ENCODE measurements around the gene SSH2. TPM values are rescaled to one million over a fixed set of nuclear protein-coding genes. Genes with fewer than 3 reads are reported as not detected.

The SSH2 gene
- total RNA-seq, 2 experiments from 2014 or later, result 32.6 to 36.1 TPM

DNA sequence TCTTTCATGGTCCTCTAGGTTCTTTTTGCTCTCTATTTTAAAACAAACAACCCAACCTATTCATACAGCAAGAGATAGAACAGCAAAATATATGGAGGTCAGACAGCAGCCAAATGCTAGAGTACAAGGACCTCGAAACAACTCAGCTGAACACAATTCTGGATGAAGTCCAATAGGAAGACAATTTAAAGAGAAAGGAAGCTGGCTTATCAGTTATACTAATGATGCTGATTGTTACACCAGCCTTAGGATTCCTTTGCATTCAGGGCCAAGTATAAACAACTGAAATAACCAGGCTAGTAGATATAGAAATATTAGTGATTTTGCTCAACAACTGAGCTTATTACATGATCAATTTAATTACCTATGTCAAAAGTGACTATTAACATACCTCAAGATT lies 2.5 kb downstream of the SSH2 start:
- ChIA-PET CTCF (interaction anchor here (0.7 to 1.6 kb wide), 4 partner anchors 13 to 103 kb away, joined by 3 to 4 read pairs (median 4); no protein-coding TSS in a partner anchor), POLR2A (no interaction called here)
- Mint-ChIP-seq H3K4me3 (no peak overlapping the region), H3K9me3 (ENCODE audit: low read depth) (no peaks in the 10 kb centered on the region), H3K36me3 (ENCODE audit: low read depth) (peaks cover 2% of the 10 kb centered on the region), H3K27me3 (no peaks in the 10 kb centered on the region), H3K4me1 (peaks cover 42% of the 10 kb centered on the region), H3K27ac (no peak overlapping the region)
- DNase-seq, result no peak
- intact Hi-C loops (cut with DNase I, micrococcal nuclease), result no loop called here
- no peak for ATAC-seq

- DNase-seq (no peak), ATAC-seq (no peak)
- Mint-ChIP-seq H3K27me3 (no peaks in the 10 kb centered on the region), H3K27ac (no peak overlapping the region), H3K36me3 (ENCODE audit: low read depth) (peaks cover 2% of the 10 kb centered on the region), H3K4me3 (no peak overlapping the region), H3K9me3 (ENCODE audit: low read depth) (no peaks in the 10 kb centered on the region), H3K4me1 (peaks cover 46% of the 10 kb centered on the region)
- intact Hi-C loops (cut with DNase I, micrococcal nuclease), result no loop called here
- ChIA-PET POLR2A (no interaction called here), CTCF (interaction anchor here (0.7 to 1.5 kb wide), 3 partner anchors 12 to 117 kb away, joined by 3 to 5 read pairs (median 5); no protein-coding TSS in a partner anchor)
Measured at GRCh38 chr17:29924786-29925185, 5.2 kb downstream of the SSH2 start.

DNA sequence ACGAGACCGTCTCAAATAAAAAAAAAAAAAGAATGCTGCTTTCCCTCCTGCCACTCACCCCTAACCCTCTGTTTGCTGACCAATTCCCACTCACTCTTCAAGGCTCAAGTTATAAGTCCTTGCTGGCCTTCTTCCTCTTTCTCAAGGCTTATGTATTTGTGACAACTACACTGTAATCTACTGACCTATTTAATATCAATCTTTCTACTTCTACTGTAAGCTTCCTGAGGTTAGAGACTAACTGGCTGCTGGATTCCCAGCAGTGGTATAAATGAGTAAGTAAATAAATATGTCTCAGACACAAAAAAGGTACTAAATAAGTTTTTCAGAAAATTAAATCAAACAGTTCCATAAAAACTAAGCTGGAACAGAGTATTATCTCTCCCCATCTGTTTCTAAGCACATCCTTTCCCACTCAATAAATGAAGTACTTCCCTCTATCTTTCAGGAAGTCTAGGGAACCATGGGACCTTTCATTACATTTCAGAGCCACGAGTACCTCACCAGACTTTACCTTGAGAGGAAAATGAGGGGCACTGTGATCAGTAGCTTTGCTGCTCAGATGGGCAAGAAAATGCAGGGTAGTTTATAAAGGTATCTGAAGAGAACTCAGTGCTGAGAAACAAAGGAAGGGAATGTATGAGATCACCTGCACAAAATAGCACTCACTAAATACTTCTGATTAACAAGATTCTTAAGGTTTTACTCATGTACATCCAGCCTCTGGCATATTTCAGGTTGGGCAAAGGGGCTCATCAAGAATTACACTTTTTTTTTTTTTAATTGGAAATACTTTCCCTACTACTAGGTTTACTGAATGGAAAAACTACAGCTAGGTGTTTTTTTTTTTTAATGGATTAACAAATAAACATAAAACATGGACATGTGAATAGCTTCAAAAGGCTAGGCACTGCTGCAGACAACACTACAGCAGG lies 10.8 kb downstream of the SSH2 start:
- ChIA-PET CTCF (interaction anchor here (0.8 to 2.3 kb wide), 6 partner anchors 9 to 112 kb away, joined by 3 to 28 read pairs (median 6); partner anchors contain the start of gene SSH2), POLR2A (no interaction called here)
- peaks cover 42% of the 10 kb centered on the region for H3K4me1 Mint-ChIP-seq
- no peaks in the 10 kb centered on the region for H3K36me3 Mint-ChIP-seq (ENCODE audit: low read depth)
- DNase-seq (no peak), ATAC-seq (no peak)
- no peak overlapping the region for H3K27ac Mint-ChIP-seq
- no peaks in the 10 kb centered on the region for H3K9me3 Mint-ChIP-seq (ENCODE audit: low read depth)
- H3K27me3 Mint-ChIP-seq, result no peaks in the 10 kb centered on the region
- no peak overlapping the region for H3K4me3 Mint-ChIP-seq
- intact Hi-C loops (cut with DNase I, micrococcal nuclease), result no loop called here

DNA sequence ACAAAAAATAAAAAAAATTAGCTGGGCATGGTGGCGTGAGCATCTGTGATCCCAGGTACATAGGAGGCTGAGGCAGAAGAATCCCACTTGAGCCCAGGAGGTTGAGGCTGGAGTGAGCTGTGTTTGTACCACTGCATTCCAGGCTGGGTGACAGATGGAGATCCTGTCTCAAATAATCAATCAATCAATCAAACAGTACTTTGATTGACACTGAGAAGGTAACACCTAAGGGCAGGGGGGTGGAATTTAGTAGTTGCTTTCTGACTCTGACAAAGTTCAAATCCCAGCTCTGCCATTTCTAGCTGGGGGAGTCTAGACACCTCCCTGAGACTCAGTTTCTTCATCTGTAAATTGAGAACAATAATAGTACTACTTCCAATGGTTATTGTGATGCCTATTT lies 12.0 kb downstream of the SSH2 start:
- no peak overlapping the region for H3K27ac Mint-ChIP-seq
- H3K36me3 Mint-ChIP-seq (ENCODE audit: low read depth), result no peaks in the 10 kb centered on the region
- CTCF ChIA-PET, result interaction anchor here (1.0 kb wide), 1 partner anchor 110 kb away, joined by 3 read pairs; no protein-coding TSS in a partner anchor
- intact Hi-C loops (cut with DNase I, micrococcal nuclease), result no loop called here
- H3K27me3 Mint-ChIP-seq, result no peaks in the 10 kb centered on the region
- H3K9me3 Mint-ChIP-seq (ENCODE audit: low read depth), result no peaks in the 10 kb centered on the region
- POLR2A ChIA-PET, result no interaction called here
- H3K4me1 Mint-ChIP-seq, result peaks cover 33% of the 10 kb centered on the region
- DNase-seq (no peak), ATAC-seq (no peak)
- H3K4me3 Mint-ChIP-seq, result no peak overlapping the region

DNA sequence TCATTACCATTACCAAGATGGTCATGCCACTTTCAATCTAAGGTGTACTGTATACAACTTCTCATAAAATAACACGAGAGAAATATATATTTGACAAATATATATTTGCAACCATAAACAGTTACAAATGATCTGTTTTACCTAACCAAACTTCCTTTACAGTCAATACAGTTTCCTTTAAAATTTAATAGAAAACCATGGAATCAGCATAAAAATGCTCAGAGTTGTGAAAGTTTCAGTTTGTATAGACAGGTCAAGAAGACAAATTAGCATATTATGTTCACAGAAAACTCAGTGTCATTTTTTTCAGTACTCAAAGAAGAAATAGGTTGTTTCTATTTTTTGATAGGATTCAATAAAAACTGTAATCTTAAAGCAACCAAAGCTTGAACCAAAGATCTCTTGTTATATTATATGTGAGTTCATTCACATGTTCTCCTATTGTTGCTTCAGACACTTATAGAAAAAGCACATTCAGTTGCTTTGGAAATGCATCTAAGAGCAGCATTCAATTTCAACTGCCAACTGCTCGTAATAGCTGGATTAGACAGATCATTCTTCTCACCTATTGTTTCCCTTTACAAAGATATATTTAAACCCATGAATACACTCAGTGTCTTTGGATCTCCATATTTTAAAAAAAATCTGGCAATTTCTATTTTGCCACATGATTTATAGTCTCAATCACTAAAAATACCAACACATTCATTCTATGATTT lies 15.1 kb downstream of the SSH2 start:
- intact Hi-C loops (cut with DNase I, micrococcal nuclease), result no loop called here
- ChIA-PET CTCF (interaction anchor here (0.7 to 1.6 kb wide), 3 partner anchors 13 to 242 kb away, joined by 3 to 8 read pairs (median 3); no protein-coding TSS in a partner anchor), POLR2A (no interaction called here)

GRCh38 chr17:29911641-29912177 lies 18.3 kb downstream of the SSH2 start:
- ChIA-PET POLR2A (no interaction called here), CTCF (interaction anchor here (0.6 to 2.3 kb wide), 4 partner anchors 9 to 193 kb away, joined by 3 to 13 read pairs (median 4); partner anchors contain the start of gene SSH2)
- no peaks in the 10 kb centered on the region for H3K27me3 Mint-ChIP-seq
- H3K27ac Mint-ChIP-seq, result no peak overlapping the region
- DNase-seq (no peak), ATAC-seq (no peak)
- peaks cover 4% of the 10 kb centered on the region for H3K9me3 Mint-ChIP-seq (ENCODE audit: low read depth)
- intact Hi-C loops (cut with DNase I, micrococcal nuclease), result no loop called here
- H3K36me3 Mint-ChIP-seq (ENCODE audit: low read depth), result peaks cover 5% of the 10 kb centered on the region
- H3K4me3 Mint-ChIP-seq, result no peak overlapping the region
- H3K4me1 Mint-ChIP-seq, result peaks cover 37% of the 10 kb centered on the region

More for the DNA sequence above, 15.1 kb downstream of the SSH2 start:
- Mint-ChIP-seq H3K27ac (no peak overlapping the region), H3K4me3 (no peak overlapping the region), H3K27me3 (no peaks in the 10 kb centered on the region), H3K9me3 (ENCODE audit: low read depth) (no peaks in the 10 kb centered on the region), H3K36me3 (ENCODE audit: low read depth) (no peaks in the 10 kb centered on the region), H3K4me1 (peaks cover 42% of the 10 kb centered on the region)
- no peak for ATAC-seq
- DNase-seq, result no peak

DNA sequence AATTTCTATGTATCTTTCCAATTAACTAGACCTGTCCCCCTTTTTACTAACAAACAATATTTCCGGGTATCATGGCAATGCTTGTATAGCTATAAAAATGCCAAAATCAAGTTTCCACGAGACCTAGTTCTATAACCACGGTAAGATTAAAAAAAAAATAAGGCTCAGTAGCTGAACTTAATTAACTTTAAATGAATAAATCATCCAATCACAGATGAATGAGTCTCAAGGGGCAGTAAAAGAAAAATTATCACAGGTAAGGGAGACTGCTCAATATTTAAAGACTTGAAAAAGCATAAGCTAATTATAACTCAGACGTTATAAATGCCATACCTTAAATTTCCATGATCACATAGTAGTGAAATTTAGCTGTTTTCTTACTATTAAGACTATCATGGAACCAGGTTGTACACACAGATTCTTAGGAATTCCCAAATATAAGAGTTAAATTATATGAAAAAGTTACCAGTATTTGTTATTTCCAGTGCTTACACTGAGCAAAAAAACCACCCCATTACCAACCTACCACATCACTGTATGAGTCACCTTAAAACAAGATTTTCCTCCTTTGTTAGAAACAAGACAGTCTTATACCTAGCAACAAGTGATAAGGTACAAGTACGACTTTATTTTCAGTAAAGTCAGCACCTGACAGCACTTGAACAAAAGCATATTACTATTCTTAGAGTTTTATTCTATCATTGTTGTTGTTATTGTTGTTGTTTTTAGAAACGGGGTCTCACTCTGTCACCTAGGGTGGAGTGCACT lies 20.6 kb downstream of the SSH2 start:
- ChIA-PET POLR2A (interaction anchor here (0.6 kb wide), 1 partner anchor 276 kb away, joined by 4 read pairs; no protein-coding TSS in a partner anchor), CTCF (interaction anchor here (0.5 to 2.3 kb wide), 7 partner anchors 10 to 714 kb away, joined by 3 to 12 read pairs (median 3); partner anchors contain the start of gene SSH2)
- intact Hi-C loops (cut with DNase I, micrococcal nuclease), result no loop called here
- no peak overlapping the region for H3K4me3 Mint-ChIP-seq
- DNase-seq, result no peak
- peaks cover 32% of the 10 kb centered on the region for H3K4me1 Mint-ChIP-seq
- H3K36me3 Mint-ChIP-seq (ENCODE audit: low read depth), result peaks cover 10% of the 10 kb centered on the region
- H3K27me3 Mint-ChIP-seq, result no peaks in the 10 kb centered on the region
- peak overlapping the region; percentile 19 for H3K27ac Mint-ChIP-seq
- ATAC-seq, result peak; percentile 93
- H3K9me3 Mint-ChIP-seq (ENCODE audit: low read depth), result peaks cover 9% of the 10 kb centered on the region

GRCh38 chr17:29906969-29907368 lies 23.1 kb downstream of the SSH2 start:
- ChIA-PET POLR2A (no interaction called here), CTCF (interaction anchor here (1.3 kb wide), 1 partner anchor 24 kb away, joined by 3 read pairs; no protein-coding TSS in a partner anchor)
- intact Hi-C loops (cut with DNase I, micrococcal nuclease), result no loop called here
- DNase-seq, result no peak
- Mint-ChIP-seq H3K27ac (no peak overlapping the region), H3K9me3 (ENCODE audit: low read depth) (peaks cover 9% of the 10 kb centered on the region), H3K27me3 (no peaks in the 10 kb centered on the region), H3K4me1 (peaks cover 47% of the 10 kb centered on the region), H3K4me3 (no peak overlapping the region), H3K36me3 (ENCODE audit: low read depth) (peaks cover 12% of the 10 kb centered on the region)
- no peak for ATAC-seq

- CTCF ChIA-PET, result no interaction called here
- Mint-ChIP-seq H3K27ac (no peak overlapping the region), H3K4me1 (peaks cover 46% of the 10 kb centered on the region), H3K4me3 (no peak overlapping the region), H3K36me3 (ENCODE audit: low read depth) (peaks cover 12% of the 10 kb centered on the region), H3K9me3 (ENCODE audit: low read depth) (peaks cover 9% of the 10 kb centered on the region), H3K27me3 (no peaks in the 10 kb centered on the region)
- POLR2A ChIA-PET, result no interaction called here
- ATAC-seq, result no peak
- DNase-seq, result no peak
- intact Hi-C loops (cut with DNase I, micrococcal nuclease), result no loop called here
Measured at GRCh38 chr17:29905879-29906167, 24.2 kb downstream of the SSH2 start.

GRCh38 chr17:29905086-29905878 lies 24.7 kb downstream of the SSH2 start:
- Mint-ChIP-seq H3K4me3 (no peak overlapping the region), H3K4me1 (peaks cover 45% of the 10 kb centered on the region), H3K27ac (no peak overlapping the region), H3K36me3 (ENCODE audit: low read depth) (peaks cover 12% of the 10 kb centered on the region), H3K27me3 (no peaks in the 10 kb centered on the region), H3K9me3 (ENCODE audit: low read depth) (peaks cover 9% of the 10 kb centered on the region)
- ChIA-PET CTCF (no interaction called here), POLR2A (no interaction called here)
- intact Hi-C loops (cut with DNase I, micrococcal nuclease), result no loop called here
- ATAC-seq (no peak), DNase-seq (no peak)
